ENCODE results near the gene SLC7A6OS.

SLC7A6OS gene

DNA sequence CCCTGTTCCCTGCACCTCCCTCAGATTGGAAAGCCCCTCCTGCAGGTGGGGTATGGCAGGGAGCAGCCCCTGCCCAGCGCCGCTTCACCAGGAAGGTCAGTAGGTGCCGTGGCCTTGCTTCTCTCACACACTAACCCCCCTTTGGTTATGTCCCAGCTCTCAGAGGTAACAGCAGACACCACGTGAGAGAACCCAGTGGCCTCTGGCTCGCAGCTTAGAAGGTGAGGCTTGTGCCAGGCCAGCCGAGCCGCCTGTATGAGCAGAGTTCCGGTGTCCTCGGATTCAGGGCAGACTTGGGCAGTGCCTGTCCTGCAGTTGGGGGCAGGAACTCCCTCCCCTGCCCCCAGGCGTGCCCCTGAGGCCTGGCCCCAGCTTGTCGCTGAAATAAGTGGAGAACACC is 47.2 kb upstream of the SLC7A6OS start:
- no peak for DNase-seq
- no peaks in the 10 kb centered on the region for H3K27me3 ChIP-seq (replicated peaks; ENCODE audit: insufficient read depth, low read length)
- H3K27ac ChIP-seq (ENCODE audit: low read length): no peak overlapping the region
- no peak overlapping the region for H2AFZ ChIP-seq (ENCODE audit: low read length)
- H3K36me3 ChIP-seq (replicated peaks; ENCODE audit: insufficient read depth, low read length): 0 out of 2 replicates have a peak, but pooled peaks cover 4% of the 10 kb centered on the region
- H3K9me3 ChIP-seq (replicated peaks; ENCODE audit: insufficient read depth, low read length): no peaks in the 10 kb centered on the region
- H3K4me1 ChIP-seq (ENCODE audit: low read length): peaks cover 33% of the 10 kb centered on the region
- H3F3A ChIP-seq (ENCODE audit: insufficient read depth, low read length): peaks cover 8% of the 10 kb centered on the region; the same call in 1 of the 2 replicates
- H3K9me2 ChIP-seq (replicated peaks; ENCODE audit: insufficient read depth, low read length): no peaks in the 10 kb centered on the region
- H3K79me2 ChIP-seq (ENCODE audit: low read length): 0 out of 2 replicates have a peak, but pooled peaks cover 8% of the 10 kb centered on the region
- no peak overlapping the region for H3K9ac ChIP-seq (ENCODE audit: low read length)
- H4K20me1 ChIP-seq (ENCODE audit: insufficient read depth, low read length): no peaks in the 10 kb centered on the region
- TF ChIP-seq, protein P1, sequence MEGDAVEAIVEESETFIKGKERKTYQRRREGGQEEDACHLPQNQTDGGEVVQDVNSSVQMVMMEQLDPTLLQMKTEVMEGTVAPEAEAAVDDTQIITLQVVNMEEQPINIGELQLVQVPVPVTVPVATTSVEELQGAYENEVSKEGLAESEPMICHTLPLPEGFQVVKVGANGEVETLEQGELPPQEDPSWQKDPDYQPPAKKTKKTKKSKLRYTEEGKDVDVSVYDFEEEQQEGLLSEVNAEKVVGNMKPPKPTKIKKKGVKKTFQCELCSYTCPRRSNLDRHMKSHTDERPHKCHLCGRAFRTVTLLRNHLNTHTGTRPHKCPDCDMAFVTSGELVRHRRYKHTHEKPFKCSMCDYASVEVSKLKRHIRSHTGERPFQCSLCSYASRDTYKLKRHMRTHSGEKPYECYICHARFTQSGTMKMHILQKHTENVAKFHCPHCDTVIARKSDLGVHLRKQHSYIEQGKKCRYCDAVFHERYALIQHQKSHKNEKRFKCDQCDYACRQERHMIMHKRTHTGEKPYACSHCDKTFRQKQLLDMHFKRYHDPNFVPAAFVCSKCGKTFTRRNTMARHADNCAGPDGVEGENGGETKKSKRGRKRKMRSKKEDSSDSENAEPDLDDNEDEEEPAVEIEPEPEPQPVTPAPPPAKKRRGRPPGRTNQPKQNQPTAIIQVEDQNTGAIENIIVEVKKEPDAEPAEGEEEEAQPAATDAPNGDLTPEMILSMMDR (IDR thresholded peaks at IDR 0.05; ENCODE audit: low read length): no peak
- TF ChIP-seq EZH2 (optimal IDR thresholded peaks at IDR 0.05; ENCODE audit: low read depth, low read length): no peak
- no peak for TF ChIP-seq EZH2phosphoT487 (IDR thresholded peaks at IDR 0.05; ENCODE audit: low read length)
- H3K4me2 ChIP-seq (ENCODE audit: low read depth, low read length): no peak overlapping the region
- H3K4me3 ChIP-seq (ENCODE audit: low read length): no peak overlapping the region

DNA sequence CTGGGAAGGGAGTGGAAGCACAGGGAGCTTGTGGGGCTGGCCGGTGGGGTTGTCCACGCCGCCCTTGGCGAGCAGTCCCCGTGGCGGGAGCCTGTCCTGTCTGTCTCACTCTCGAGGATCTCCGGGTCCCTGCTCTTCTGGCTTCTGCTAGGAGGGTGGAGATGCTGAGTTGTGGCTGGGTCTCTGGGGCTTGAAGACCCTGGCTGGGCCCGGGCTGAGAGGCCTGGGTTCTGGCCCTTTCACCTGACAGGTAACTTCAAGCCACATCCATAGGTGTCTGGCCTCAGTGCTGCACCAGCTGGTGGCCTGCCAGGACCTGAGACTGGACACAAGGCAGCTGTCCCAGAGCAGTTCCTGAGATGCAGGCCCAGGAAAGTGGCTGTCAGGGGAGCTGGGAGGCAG is 46.8 kb upstream of the SLC7A6OS start:
- TF ChIP-seq, protein P1 (IDR thresholded peaks at IDR 0.05; ENCODE audit: low read length): no peak
- TF ChIP-seq EZH2 (optimal IDR thresholded peaks at IDR 0.05; ENCODE audit: low read depth, low read length) (no peak), EZH2phosphoT487 (IDR thresholded peaks at IDR 0.05; ENCODE audit: low read length) (no peak)
- 0 out of 2 replicates have a peak, but pooled peaks cover 4% of the 10 kb centered on the region for H3K36me3 ChIP-seq (replicated peaks; ENCODE audit: insufficient read depth, low read length)
- H3K9ac ChIP-seq (ENCODE audit: low read length): no peak overlapping the region
- H3K79me2 ChIP-seq (ENCODE audit: low read length): 0 out of 2 replicates have a peak, but pooled peaks cover 8% of the 10 kb centered on the region
- no peaks in the 10 kb centered on the region for H3K9me3 ChIP-seq (replicated peaks; ENCODE audit: insufficient read depth, low read length)
- H3K27me3 ChIP-seq (replicated peaks; ENCODE audit: insufficient read depth, low read length): no peaks in the 10 kb centered on the region
- H3K4me3 ChIP-seq (ENCODE audit: low read length): no peak overlapping the region
- H4K20me1 ChIP-seq (ENCODE audit: insufficient read depth, low read length): no peaks in the 10 kb centered on the region
- peak overlapping the region; percentile 88; the same call in 1 of the 2 replicates for H3K4me2 ChIP-seq (ENCODE audit: low read depth, low read length)
- H2AFZ ChIP-seq (ENCODE audit: low read length): no peak overlapping the region
- H3F3A ChIP-seq (ENCODE audit: insufficient read depth, low read length): peaks cover 8% of the 10 kb centered on the region; the same call in 1 of the 2 replicates
- H3K27ac ChIP-seq (ENCODE audit: low read length): no peak overlapping the region
- DNase-seq: no peak
- H3K4me1 ChIP-seq (ENCODE audit: low read length): peaks cover 33% of the 10 kb centered on the region
- H3K9me2 ChIP-seq (replicated peaks; ENCODE audit: insufficient read depth, low read length): no peaks in the 10 kb centered on the region

DNA sequence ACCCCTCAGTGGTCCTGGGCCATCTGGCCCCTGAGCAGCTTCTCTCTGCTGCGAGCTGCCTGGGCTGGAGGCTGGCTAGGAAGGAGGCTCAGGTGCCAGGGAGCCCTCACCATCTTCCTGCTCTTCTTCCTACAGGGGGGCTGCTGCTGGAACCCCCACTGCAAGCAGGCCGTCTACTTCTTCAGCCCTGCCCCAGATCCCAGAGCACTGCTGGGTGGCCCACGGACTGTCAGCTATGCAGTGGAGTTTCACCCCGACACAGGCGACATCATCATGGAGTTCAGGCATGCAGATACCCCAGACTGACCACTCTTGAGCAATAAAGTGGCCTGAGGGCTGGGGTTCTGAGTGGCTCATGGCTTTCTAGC is 46.2 kb upstream of the SLC7A6OS start:
- H2AFZ ChIP-seq (ENCODE audit: low read length): peak overlapping the region; percentile 31; the same call in 1 of the 2 replicates
- peak overlapping the region; percentile 10; the same call in 1 of the 2 replicates for H3K9ac ChIP-seq (ENCODE audit: low read length)
- DNase-seq: no peak
- peak overlapping the region; percentile 4; the same call in 1 of the 2 replicates for H3K4me3 ChIP-seq (ENCODE audit: low read length)
- TF ChIP-seq, protein P1 (IDR thresholded peaks at IDR 0.05; ENCODE audit: low read length): no peak
- TF ChIP-seq EZH2phosphoT487 (IDR thresholded peaks at IDR 0.05; ENCODE audit: low read length) (no peak), EZH2 (optimal IDR thresholded peaks at IDR 0.05; ENCODE audit: low read depth, low read length) (no peak)
- H3K9me3 ChIP-seq (replicated peaks; ENCODE audit: insufficient read depth, low read length): no peaks in the 10 kb centered on the region
- H3K27me3 ChIP-seq (replicated peaks; ENCODE audit: insufficient read depth, low read length): no peaks in the 10 kb centered on the region
- H3K4me1 ChIP-seq (ENCODE audit: low read length): peaks cover 33% of the 10 kb centered on the region
- no peaks in the 10 kb centered on the region for H3K9me2 ChIP-seq (replicated peaks; ENCODE audit: insufficient read depth, low read length)
- 0 out of 2 replicates have a peak, but pooled peaks cover 4% of the 10 kb centered on the region for H3K36me3 ChIP-seq (replicated peaks; ENCODE audit: insufficient read depth, low read length)
- no peaks in the 10 kb centered on the region for H4K20me1 ChIP-seq (ENCODE audit: insufficient read depth, low read length)
- peak overlapping the region; percentile 69 for H3K27ac ChIP-seq (ENCODE audit: low read length)
- 0 out of 2 replicates have a peak, but pooled peaks cover 8% of the 10 kb centered on the region for H3K79me2 ChIP-seq (ENCODE audit: low read length)
- H3K4me2 ChIP-seq (ENCODE audit: low read depth, low read length): peak overlapping the region; percentile 88
- peaks cover 8% of the 10 kb centered on the region; the same call in 1 of the 2 replicates for H3F3A ChIP-seq (ENCODE audit: insufficient read depth, low read length)

Data from MM.1S (cell line).